PC-9 (cell line): ENCODE data around the gene DVL2. TPM values are rescaled to one million over a fixed set of nuclear protein-coding genes. Genes with fewer than 3 reads are reported as not detected.

Experiments used
- BruUV-seq: library from RNA; stranded (reverse); fragments of 400-500 nt; replicated peaks from 2 replicates; lab custom pipeline; 2021; lab: Mats Ljungman, UMichigan
- CTCF ChIA-PET: fragments of 300-600 bp; sonication (Branson Sonifier 250); formaldehyde crosslinking; loops from one replicate; lab custom pipeline; 2022; ENCODE audit warnings: antibody characterized with exemption; lab: Charles Lee
- POLR2A ChIA-PET: fragments of 300-600 bp; sonication (Branson Sonifier 250); formaldehyde crosslinking; loops from one replicate; lab custom pipeline; 2022; ENCODE audit warnings: antibody characterized with exemption; ENCODE audit not compliant: unreplicated experiment; lab: Charles Lee
- DNase-seq, 2 experiments: peaks; one replicate each; pipeline versions ENCODE4 v3.0.0 to v3.0.0-alpha.2; 2015 to 2022; ENCODE audit warnings: mixed read lengths in 1 of 2
- H2AFZ ChIP-seq: fragments of 200-600 bp; sonication (generic); 2 replicates; pipeline ENCODE4 v1.8.1; 2017; ENCODE audit warnings: antibody characterized with exemption
- H3F3A ChIP-seq: fragments of 200-600 bp; sonication (generic); 2 replicates; pipeline ENCODE4 v1.8.1; 2017; ENCODE audit warnings: antibody characterized with exemption, mild to moderate bottlenecking, low read depth; ENCODE audit not compliant: insufficient read depth
- H3K27ac ChIP-seq: fragments of 200-600 bp; sonication (generic); 2 replicates; pipeline ENCODE4 v1.6.1; 2016; ENCODE audit warnings: mixed run types
- H3K27me3 ChIP-seq: fragments of 200-600 bp; sonication (generic); 2 replicates; pipeline ENCODE4 v1.6.1; 2016; ENCODE audit warnings: low read depth, mixed run types; ENCODE audit not compliant: insufficient read depth
- H3K36me3 ChIP-seq: fragments of 200-600 bp; sonication (generic); 2 replicates; pipeline ENCODE4 v1.6.1; 2016; ENCODE audit warnings: low read depth, mixed run types
- H3K4me1 ChIP-seq: fragments of 200-600 bp; sonication (generic); replicated peaks from 2 replicates; pipeline ENCODE4 v1.6.1; 2016; ENCODE audit warnings: mixed run types; ENCODE audit not compliant: insufficient read depth
- H3K4me2 ChIP-seq: fragments of 200-600 bp; sonication (generic); 2 replicates; pipeline ENCODE4 v1.6.1; 2017; ENCODE audit warnings: mixed run types
- H3K4me3 ChIP-seq: fragments of 200-600 bp; sonication (generic); 2 replicates; pipeline ENCODE4 v1.6.1; 2016; ENCODE audit warnings: mixed run types
- H3K79me2 ChIP-seq: fragments of 200-600 bp; sonication (generic); 2 replicates; pipeline ENCODE4 v1.6.1; 2017; ENCODE audit warnings: low read depth, mixed run types
- H3K9me2 ChIP-seq: fragments of 200-600 bp; sonication (generic); 2 replicates; pipeline ENCODE4 v1.8.1; 2017; ENCODE audit warnings: mild to moderate bottlenecking; ENCODE audit not compliant: insufficient read depth
- H3K9me3 ChIP-seq: fragments of 200-600 bp; sonication (generic); 2 replicates; pipeline ENCODE4 v1.8.1; 2016; ENCODE audit warnings: low read depth; ENCODE audit not compliant: insufficient read depth
- H4K20me1 ChIP-seq: fragments of 200-600 bp; sonication (generic); 2 replicates; pipeline ENCODE4 v1.8.1; 2017; ENCODE audit not compliant: insufficient read depth
- CTCF ChIP-seq: fragments of 200-600 bp; sonication (generic); conservative IDR thresholded peaks from 2 replicates; pipeline ENCODE4 v1.6.1; 2017; ENCODE audit warnings: mixed run types, antibody characterized with exemption, mild to moderate bottlenecking, moderate library complexity
- EZH2 ChIP-seq: fragments of 200-600 bp; sonication (generic); IDR thresholded peaks from 2 replicates; pipeline ENCODE4 v1.8.0; 2017; ENCODE audit warnings: antibody characterized with exemption, low read depth
- intact Hi-C: fragments of 100-400 bp; cut with micrococcal nuclease; formaldehyde crosslinking; loops from one replicate; pipeline ENCODE4 v1.10.0; 2022; ENCODE audit not compliant: unreplicated experiment
- total RNA-seq: library from RNA; stranded (reverse); gene quantifications from 2 replicates; pipeline ENCODE4 v1.2.3, GENCODE V29; 2021

DVL2 gene
- total RNA-seq, 1 experiment from 2014 or later: 86.8 TPM

GRCh38 chr17:7220593-7221277, 13.6 kb downstream of the DVL2 start:
- no peaks in the 10 kb centered on the region for H3K9me3 ChIP-seq
- peak; percentile 52 to 64 for DNase-seq
- BruUV-seq: no TSS peak
- H3F3A ChIP-seq: peaks cover 56% of the 10 kb centered on the region
- ChIA-PET POLR2A (interaction anchor here (0.5 to 1.1 kb wide), 13 partner anchors 9 to 351 kb away, joined by 3 to 11 read pairs (median 4); partner anchors contain the start of genes DVL2, GABARAP and PHF23), CTCF (interaction anchor here (0.5 to 2.2 kb wide), 6 partner anchors 18 to 235 kb away, joined by 3 to 30 read pairs (median 4); partner anchors contain the start of genes GABARAP and PHF23)
- peaks cover 36% of the 10 kb centered on the region for H4K20me1 ChIP-seq
- H3K4me3 ChIP-seq: peak overlapping the region; percentile 77
- H3K4me1 ChIP-seq: peaks cover 33% of the 10 kb centered on the region
- H3K4me2 ChIP-seq: peak overlapping the region; percentile 89
- peak overlapping the region; percentile 98 for H3K27ac ChIP-seq
- no peaks in the 10 kb centered on the region for H3K27me3 ChIP-seq
- H3K9me2 ChIP-seq: no peaks in the 10 kb centered on the region
- H3K79me2 ChIP-seq: peaks cover 34% of the 10 kb centered on the region
- intact Hi-C loops: loop anchor here (5.0 kb wide), 1 partner anchor 87 kb away; the partner anchor contains the start of gene EIF5A
- no peak for TF ChIP-seq EZH2
- TF ChIP-seq CTCF: peak; percentile 68
- H3K36me3 ChIP-seq: peaks cover 31% of the 10 kb centered on the region
- H2AFZ ChIP-seq: no peak overlapping the region

- Histone ChIP-seq H3K27ac (peak within 1 kb of the TSS; percentile 98), H3K4me3 (peak within 1 kb of the TSS; percentile 77), H3K4me1 (peaks cover 36% of the 10 kb centered on the region), H3K9me2 (no peaks in the 10 kb centered on the region), H3K9me3 (no peaks in the 10 kb centered on the region), H3K79me2 (peaks cover 34% of the 10 kb centered on the region), H3K27me3 (no peaks in the 10 kb centered on the region), H3F3A (peaks cover 48% of the 10 kb centered on the region), H3K36me3 (peaks cover 31% of the 10 kb centered on the region), H2AFZ (peak within 1 kb of the TSS; percentile 84), H4K20me1 (peaks cover 36% of the 10 kb centered on the region), H3K4me2 (peak within 1 kb of the TSS; percentile 89)
- BruUV-seq: TSS peak; percentile 51
- TF ChIP-seq EZH2 (no peak), CTCF (no peak)
- intact Hi-C loops: loop anchor here (5.0 kb wide), 1 partner anchor 87 kb away; the partner anchor contains the start of gene EIF5A
- POLR2A ChIA-PET: interaction anchor here (0.5 to 1.1 kb wide), 14 partner anchors 10 to 258 kb away, joined by 3 to 11 read pairs (median 5); partner anchors contain the start of genes DVL2, GABARAP and PHF23
- DNase-seq: peak; percentile 95 to 98
- CTCF ChIA-PET: interaction anchor here (0.5 to 2.2 kb wide), 5 partner anchors 19 to 234 kb away, joined by 3 to 30 read pairs (median 4); partner anchors contain the start of genes GABARAP and PHF23
These were observed 14.3 kb downstream of the DVL2 start, which contains the start of the genes ACADVL and DLG4 for GRCh38 chr17:7219812-7220592. Gene ACADVL (plus strand): TSS chr17:7219938. CDS start chr17:7219985, 47 bp downstream. Gene DLG4 (minus strand): TSS chr17:7219836.
